Mononuclear cell (primary cell): ENCODE results near the gene ANKMY1. TPM values are rescaled to one million over a fixed set of nuclear protein-coding genes. Genes with fewer than 3 reads are reported as not detected.
A peak's percentile ranks its signal among the peaks of the same experiment; 100 is the strongest.

ENCODE experiments used
- H3K27me3 ChIP-seq: 2 replicates; pipeline ENCODE4 v1.6.0; 2011; ENCODE audit warnings: low read length, control low read depth; ENCODE audit not compliant: insufficient read depth
- H3K4me1 ChIP-seq: 2 replicates; pipeline ENCODE4 v1.5.1; 2011; ENCODE audit warnings: mild to moderate bottlenecking, low read length, control low read depth; ENCODE audit not compliant: insufficient read depth
- H3K4me3 ChIP-seq: 2 replicates; pipeline ENCODE4 v1.5.1; 2011; ENCODE audit warnings: mild to moderate bottlenecking, low read length, moderate library complexity
- H3K9me3 ChIP-seq: 2 replicates; pipeline ENCODE4 v1.5.1; 2011; ENCODE audit warnings: low read depth, mild to moderate bottlenecking, control low read depth, low read length
- total RNA-seq: library from RNA; depleted of rRNA; stranded (reverse); fragments of >200 nt; gene quantifications from one replicate; pipeline ENCODE4 v1.2.3, GENCODE V29; 2012

The ANKMY1 gene
- total RNA-seq, 1 donor = 24.1 TPM

GRCh38 chr2:240434728-240435456 lies 122.9 kb downstream of the ANKMY1 start:
- Histone ChIP-seq H3K9me3 (no peaks in the 10 kb centered on the region), H3K4me3 (peak overlapping the region; percentile 30), H3K4me1 (peaks cover 13% of the 10 kb centered on the region), H3K27me3 (peaks cover 21% of the 10 kb centered on the region)

- Histone ChIP-seq H3K27me3 (peaks cover 21% of the 10 kb centered on the region), H3K9me3 (no peaks in the 10 kb centered on the region), H3K4me3 (no peak overlapping the region), H3K4me1 (peaks cover 13% of the 10 kb centered on the region)
These were observed 123.6 kb downstream of the ANKMY1 start for GRCh38 chr2:240433973-240434727.

GRCh38 chr2:240432820-240433801 lies 124.7 kb downstream of the ANKMY1 start:
- Histone ChIP-seq H3K4me1 (peaks cover 13% of the 10 kb centered on the region), H3K27me3 (peaks cover 20% of the 10 kb centered on the region), H3K4me3 (no peak overlapping the region), H3K9me3 (no peaks in the 10 kb centered on the region)

- Histone ChIP-seq H3K9me3 (no peaks in the 10 kb centered on the region), H3K27me3 (peaks cover 13% of the 10 kb centered on the region), H3K4me1 (peaks cover 13% of the 10 kb centered on the region), H3K4me3 (no peak overlapping the region)
These were observed 125.4 kb downstream of the ANKMY1 start for GRCh38 chr2:240432430-240432819.

DNA sequence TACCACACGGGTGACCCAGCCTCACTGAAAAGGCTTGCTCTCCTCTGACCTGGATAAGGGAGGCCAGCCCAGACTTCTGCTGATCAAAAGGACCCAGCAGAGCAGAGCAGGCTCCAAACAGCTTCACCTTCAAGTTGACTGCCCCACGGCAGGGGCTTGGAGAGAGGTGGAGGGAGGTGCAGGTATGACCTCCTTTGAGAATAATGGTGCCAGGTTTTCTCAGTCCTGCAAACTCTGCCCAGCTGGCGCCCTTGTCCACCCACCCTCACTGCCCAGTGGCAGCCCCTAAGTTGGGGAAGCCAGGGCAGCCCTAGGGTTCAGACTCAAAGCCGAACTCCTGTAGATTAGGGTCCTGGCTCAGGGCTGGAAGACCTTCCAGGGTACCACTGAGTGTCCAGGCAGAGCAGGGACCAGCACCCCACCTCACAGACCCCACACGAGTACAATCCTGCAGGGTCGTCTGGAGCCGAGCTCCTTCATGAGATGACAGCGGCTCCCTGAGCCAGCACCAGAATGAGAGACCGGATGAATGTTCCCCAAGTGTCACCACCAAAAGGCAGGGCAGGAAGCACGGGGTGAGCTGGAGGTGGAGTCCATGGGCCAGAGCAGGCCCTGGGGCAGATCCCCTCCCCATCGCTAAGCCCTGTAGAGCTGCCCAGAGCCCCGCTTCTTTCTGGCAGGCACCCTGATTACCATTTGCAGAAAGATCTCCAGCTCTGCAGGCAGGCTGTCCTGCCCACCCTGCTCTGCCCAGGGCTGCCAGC lies 125.9 kb downstream of the ANKMY1 start:
- H3K27me3 ChIP-seq = peaks cover 7% of the 10 kb centered on the region
- peaks cover 11% of the 10 kb centered on the region for H3K4me1 ChIP-seq
- no peaks in the 10 kb centered on the region for H3K9me3 ChIP-seq
- H3K4me3 ChIP-seq = no peak overlapping the region

DNA sequence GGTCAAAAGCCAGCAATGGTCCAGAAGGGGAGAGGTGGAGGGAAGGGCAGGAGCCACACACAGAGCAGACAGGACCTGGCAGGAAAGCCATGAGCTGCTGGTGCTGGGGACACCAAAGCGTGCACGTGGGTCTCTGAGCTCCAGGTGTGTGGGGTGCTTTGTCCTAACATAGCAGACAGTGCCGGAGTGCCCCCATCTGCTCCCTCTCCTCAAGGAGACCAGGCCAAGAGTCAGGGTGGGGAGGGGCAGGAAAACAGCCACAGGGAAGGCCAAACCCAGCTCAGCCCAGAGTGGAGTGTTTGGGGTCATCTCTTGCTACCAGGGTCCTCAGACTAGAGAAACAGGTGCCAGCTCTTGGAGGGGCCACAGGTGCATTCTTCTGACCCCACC lies 126.5 kb downstream of the ANKMY1 start:
- Histone ChIP-seq H3K4me1 (peaks cover 5% of the 10 kb centered on the region), H3K4me3 (no peak overlapping the region), H3K27me3 (peaks cover 2% of the 10 kb centered on the region), H3K9me3 (no peaks in the 10 kb centered on the region)

DNA sequence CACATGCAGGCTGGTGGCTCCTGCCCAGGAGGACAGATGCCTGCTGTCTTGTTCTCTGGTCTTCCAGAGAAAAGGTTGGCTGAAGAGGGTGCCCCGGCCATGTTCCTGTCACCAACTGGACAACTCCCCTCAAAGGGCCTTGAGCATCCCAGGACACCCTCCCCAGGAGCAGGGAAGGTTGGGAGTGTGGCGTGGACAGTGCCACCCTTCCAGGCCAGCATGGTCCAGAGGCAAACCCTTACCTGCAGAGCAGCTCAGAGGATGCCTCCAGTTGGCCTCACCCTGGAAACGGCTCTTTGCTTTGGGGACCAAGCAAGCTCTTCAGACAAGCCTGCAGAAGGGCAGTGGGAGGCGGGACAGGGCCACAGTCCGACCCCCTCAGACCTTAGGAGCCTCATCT lies 127.2 kb downstream of the ANKMY1 start:
- Histone ChIP-seq H3K4me1 (peaks cover 4% of the 10 kb centered on the region), H3K27me3 (peaks cover 2% of the 10 kb centered on the region), H3K4me3 (no peak overlapping the region), H3K9me3 (no peaks in the 10 kb centered on the region)

GRCh38 chr2:240429872-240430491 lies 127.8 kb downstream of the ANKMY1 start:
- peaks cover 4% of the 10 kb centered on the region for H3K4me1 ChIP-seq
- no peak overlapping the region for H3K4me3 ChIP-seq
- H3K27me3 ChIP-seq = peaks cover 2% of the 10 kb centered on the region

More at GRCh38 chr2:240429872-240430491, 127.8 kb downstream of the ANKMY1 start:
- no peaks in the 10 kb centered on the region for H3K9me3 ChIP-seq

Other genes starting within 250 kb of the ANKMY1 start
- gene GPC1, start 122.3 kb downstream of the ANKMY1 start, total RNA-seq = 0.42 TPM
- 12.1 TPM for gene DUSP28, start 2.4 kb upstream of the ANKMY1 start, total RNA-seq
- gene RNPEPL1, start 10.5 kb upstream of the ANKMY1 start, total RNA-seq = 41.1 TPM
- 18.2 TPM for gene CAPN10, start 28.7 kb upstream of the ANKMY1 start, total RNA-seq
- 40.8 TPM for gene GPR35, start 67.5 kb upstream of the ANKMY1 start, total RNA-seq
- not detected for gene AQP12B, start 124.9 kb upstream of the ANKMY1 start, total RNA-seq
- not detected for gene AQP12A, start 133.9 kb upstream of the ANKMY1 start, total RNA-seq